DOHH2 (cell line): Measurements from ENCODE around the gene PPFIA1.

Source experiments
- H3F3A ChIP-seq: fragments of 200-600 bp; sonication (generic), shearing (Covaris generic); 2 replicates; pipeline ENCODE4 v1.6.0; 2016; ENCODE audit warnings: antibody characterized with exemption, mild to moderate bottlenecking; ENCODE audit not compliant: control insufficient read depth, insufficient read depth
- H3K27ac ChIP-seq: fragments of 200-600 bp; sonication (generic); 2 replicates; pipeline ENCODE4 v1.5.1; 2014; ENCODE audit warnings: low read depth, mild to moderate bottlenecking, low read length, moderate library complexity
- H3K27me3 ChIP-seq: fragments of 200-600 bp; sonication (generic); 2 replicates; pipeline ENCODE4 v1.6.1; 2014; ENCODE audit warnings: mild to moderate bottlenecking, low read length, mixed read lengths; ENCODE audit not compliant: control insufficient read depth
- H3K36me3 ChIP-seq: fragments of 200-600 bp; sonication (generic); 2 replicates; pipeline ENCODE4 v1.6.1; 2014; ENCODE audit warnings: mild to moderate bottlenecking, low read length, moderate library complexity, mixed read lengths; ENCODE audit not compliant: control insufficient read depth
- H3K4me1 ChIP-seq: fragments of 200-600 bp; sonication (generic); 2 replicates; pipeline ENCODE4 v1.6.1; 2014; ENCODE audit warnings: mild to moderate bottlenecking, low read length, mixed read lengths; ENCODE audit not compliant: control insufficient read depth
- H3K4me2 ChIP-seq: fragments of 200-600 bp; sonication (generic); 2 replicates; pipeline ENCODE4 v1.6.0; 2014; ENCODE audit warnings: mild to moderate bottlenecking, low read length, moderate library complexity
- H3K4me3 ChIP-seq: fragments of 200-600 bp; sonication (generic); 2 replicates; pipeline ENCODE4 v1.5.1; 2014; ENCODE audit warnings: mild to moderate bottlenecking, low read length, mixed read lengths
- H3K79me2 ChIP-seq: fragments of 200-600 bp; sonication (generic); 2 replicates; pipeline ENCODE4 v1.6.1; 2014; ENCODE audit warnings: mild to moderate bottlenecking, low read length, mixed read lengths; ENCODE audit not compliant: control insufficient read depth
- H3K9me2 ChIP-seq: fragments of 200-600 bp; sonication (generic); replicated peaks from 2 replicates; pipeline ENCODE4 v1.6.1; 2014; ENCODE audit warnings: mild to moderate bottlenecking, low read length, mixed read lengths; ENCODE audit not compliant: control insufficient read depth
- H3K9me3 ChIP-seq: fragments of 200-600 bp; sonication (generic); 2 replicates; pipeline ENCODE4 v1.6.1; 2014; ENCODE audit warnings: antibody characterized with exemption, low read length, mixed read lengths; ENCODE audit not compliant: control insufficient read depth, insufficient read depth
- H4K20me1 ChIP-seq: fragments of 200-600 bp; sonication (generic); 2 replicates; pipeline ENCODE4 v1.6.0; 2014; ENCODE audit warnings: low read depth, mild to moderate bottlenecking, antibody characterized with exemption, low read length, moderate library complexity; ENCODE audit not compliant: control insufficient read depth, insufficient read depth
- CTCF ChIP-seq: fragments of 200-600 bp; sonication (generic); IDR thresholded peaks from one replicate; pipeline ENCODE4 v1.5.1; 2014; ENCODE audit warnings: antibody characterized with exemption, mild to moderate bottlenecking, low read depth, low read length; ENCODE audit not compliant: poor library complexity, severe bottlenecking
- EZH2phosphoT487 ChIP-seq: fragments of 200-600 bp; sonication (generic); IDR thresholded peaks from 2 replicates; pipeline ENCODE4 v1.6.1; 2017; ENCODE audit warnings: borderline replicate concordance, mild to moderate bottlenecking, antibody characterized with exemption, low read length, moderate library complexity, mixed read lengths

The PPFIA1 gene

GRCh38 chr11:70331901-70332300, 61.4 kb downstream of the PPFIA1 start:
- TF ChIP-seq EZH2phosphoT487 (no peak), CTCF (no peak)
- Histone ChIP-seq H3K4me3 (no peak overlapping the region), H3K36me3 (peaks cover 73% of the 10 kb centered on the region), H3F3A (no peaks in the 10 kb centered on the region), H3K27ac (no peak overlapping the region), H3K4me1 (no peaks in the 10 kb centered on the region), H3K4me2 (no peak overlapping the region), H4K20me1 (no peaks in the 10 kb centered on the region), H3K79me2 (no peaks in the 10 kb centered on the region), H3K9me2 (no peaks in the 10 kb centered on the region), H3K27me3 (no peaks in the 10 kb centered on the region), H3K9me3 (no peaks in the 10 kb centered on the region)

- no peak for TF ChIP-seq EZH2phosphoT487
- TF ChIP-seq CTCF = no peak
- H3K36me3 ChIP-seq = peaks cover 74% of the 10 kb centered on the region
- H3K4me1 ChIP-seq = no peaks in the 10 kb centered on the region
- H3F3A ChIP-seq = no peaks in the 10 kb centered on the region
- H4K20me1 ChIP-seq = no peaks in the 10 kb centered on the region
- no peaks in the 10 kb centered on the region for H3K27me3 ChIP-seq
- H3K9me3 ChIP-seq = no peaks in the 10 kb centered on the region
- H3K9me2 ChIP-seq = no peaks in the 10 kb centered on the region
- no peak overlapping the region for H3K4me3 ChIP-seq
- H3K79me2 ChIP-seq = no peaks in the 10 kb centered on the region
- H3K27ac ChIP-seq = no peak overlapping the region
- no peak overlapping the region for H3K4me2 ChIP-seq
These were observed 62.1 kb downstream of the PPFIA1 start for GRCh38 chr11:70332567-70332966.

- H3K4me2 ChIP-seq = no peak overlapping the region
- H3F3A ChIP-seq = no peaks in the 10 kb centered on the region
- no peak overlapping the region for H3K27ac ChIP-seq
- H3K9me2 ChIP-seq = no peaks in the 10 kb centered on the region
- no peaks in the 10 kb centered on the region for H3K9me3 ChIP-seq
- TF ChIP-seq EZH2phosphoT487 (no peak), CTCF (no peak)
- H3K4me3 ChIP-seq = no peak overlapping the region
- H3K4me1 ChIP-seq = no peaks in the 10 kb centered on the region
- H3K36me3 ChIP-seq = peaks cover 77% of the 10 kb centered on the region
- no peaks in the 10 kb centered on the region for H3K79me2 ChIP-seq
- no peaks in the 10 kb centered on the region for H3K27me3 ChIP-seq
- H4K20me1 ChIP-seq = no peaks in the 10 kb centered on the region
These were observed 62.8 kb downstream of the PPFIA1 start for GRCh38 chr11:70333261-70333660.
